ENCODE measurements around the gene G6PC3. TPM values are rescaled to one million over a fixed set of nuclear protein-coding genes. Genes with fewer than 3 reads are reported as not detected.

Gene G6PC3
- polyA plus RNA-seq, 2 of the 4 experiments (the other 2 are of a cell fraction): 104 to 130 TPM

DNA sequence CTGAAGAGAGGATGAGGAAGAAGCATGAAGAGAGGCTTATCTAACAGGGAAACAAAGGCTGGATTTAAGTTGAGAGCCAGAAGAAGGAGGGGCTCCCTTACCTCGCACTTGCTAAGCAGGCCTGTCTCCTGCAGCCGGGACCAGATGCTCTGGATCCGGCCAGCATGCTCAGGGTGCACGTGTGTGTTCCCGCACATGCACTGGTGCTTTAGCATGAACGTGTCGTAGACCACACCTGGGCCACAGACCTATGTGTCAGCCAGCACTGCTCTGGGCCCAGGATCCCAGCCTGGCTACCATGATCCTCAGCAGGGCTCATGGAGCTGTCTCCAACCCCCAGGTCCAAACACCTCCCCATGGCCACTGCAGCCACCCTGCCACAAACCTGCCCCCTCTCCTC lies 14.4 kb downstream of the G6PC3 start:
- no peak for ATAC-seq
- CTCF ChIA-PET: interaction anchor here (0.8 to 39.6 kb wide), 17 partner anchors 13 to 554 kb away, joined by 3 to 1202 read pairs (median 9); partner anchors contain the start of genes ASB16, G6PC3 and HDAC5
- H3K4me3 ChIP-seq: no peak overlapping the region
- no peak for DNase-seq (ENCODE audit: low read depth in 1 of 2, low spot score in 1 of 2)
- POLR2A ChIA-PET: interaction anchor here (0.6 to 1.8 kb wide), 3 partner anchors 18 to 961 kb away, joined by 3 to 4 read pairs (median 3); partner anchors contain the start of gene LSM12
- peaks cover 32% of the 10 kb centered on the region for H3K4me1 ChIP-seq
- H3K4me2 ChIP-seq: no peak overlapping the region
- 87% methylated on average over 7 of the region's 7 CpGs for WGBS (ENCODE audit: missing lambda C conversion rate)
- no peak for TF ChIP-seq CEBPB (IDR thresholded peaks at IDR 0.05)
- TF ChIP-seq, protein P1, sequence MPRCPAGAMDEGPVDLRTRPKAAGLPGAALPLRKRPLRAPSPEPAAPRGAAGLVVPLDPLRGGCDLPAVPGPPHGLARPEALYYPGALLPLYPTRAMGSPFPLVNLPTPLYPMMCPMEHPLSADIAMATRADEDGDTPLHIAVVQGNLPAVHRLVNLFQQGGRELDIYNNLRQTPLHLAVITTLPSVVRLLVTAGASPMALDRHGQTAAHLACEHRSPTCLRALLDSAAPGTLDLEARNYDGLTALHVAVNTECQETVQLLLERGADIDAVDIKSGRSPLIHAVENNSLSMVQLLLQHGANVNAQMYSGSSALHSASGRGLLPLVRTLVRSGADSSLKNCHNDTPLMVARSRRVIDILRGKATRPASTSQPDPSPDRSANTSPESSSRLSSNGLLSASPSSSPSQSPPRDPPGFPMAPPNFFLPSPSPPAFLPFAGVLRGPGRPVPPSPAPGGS (IDR thresholded peaks at IDR 0.05): no peak
- no peak for TF ChIP-seq CHD4 (IDR thresholded peaks at IDR 0.05; ENCODE audit: borderline replicate concordance)
- TF ChIP-seq ZC3H11A (IDR thresholded peaks at IDR 0.05): no peak
- TF ChIP-seq JUN (IDR thresholded peaks at IDR 0.05): no peak
- no peaks in the 10 kb centered on the region for H3K9me3 ChIP-seq
- H3K27ac ChIP-seq: peak overlapping the region in 1 of 2 experiments; percentile 6; a peak in 2 of 6 replicates
- no peak for FAIRE-seq

DNA sequence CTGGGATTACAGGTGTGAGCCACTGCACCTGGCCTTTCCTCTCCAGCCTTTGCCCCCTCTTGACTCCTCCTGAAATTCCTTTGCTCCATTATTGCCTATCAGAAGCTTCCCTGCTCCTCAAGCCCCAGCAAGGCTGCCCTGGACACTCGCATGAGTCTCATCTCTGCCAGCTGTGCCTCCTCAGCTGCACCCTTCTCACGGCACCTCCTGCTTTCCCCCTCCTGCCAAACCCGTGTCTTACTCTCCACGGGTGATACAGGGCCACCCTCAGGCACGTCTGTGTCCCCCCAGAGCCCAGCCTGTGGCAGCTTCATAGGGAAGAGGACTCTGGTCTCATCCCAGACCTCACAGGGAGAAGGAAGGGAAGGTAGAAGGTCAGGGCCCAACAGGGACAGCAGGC lies 15.4 kb downstream of the G6PC3 start:
- DNase-seq (ENCODE audit: low read depth in 1 of 2, low spot score in 1 of 2): no peak
- POLR2A ChIA-PET: interaction anchor here (0.6 to 2.4 kb wide), 2 partner anchors 23 to 38 kb away, joined by 3 to 10 read pairs; partner anchors contain the start of gene HDAC5
- Histone ChIP-seq H3K4me2 (peak overlapping the region; percentile 72), H3K4me3 (no peak overlapping the region), H3K27ac (peak overlapping the region; percentile 84 to 89), H3K4me1 (peaks cover 32% of the 10 kb centered on the region), H3K9me3 (no peaks in the 10 kb centered on the region)
- 69% methylated on average over 5 of the region's 5 CpGs for WGBS (ENCODE audit: missing lambda C conversion rate)
- ATAC-seq: peak; percentile 5 to 11; a peak in 2 of 6 replicates
- CTCF ChIA-PET: interaction anchor here (0.6 to 39.6 kb wide), 10 partner anchors 8 to 266 kb away, joined by 3 to 1202 read pairs (median 5); partner anchors contain the start of genes ASB16, G6PC3 and HDAC5
- no peak for FAIRE-seq
- no peak for TF ChIP-seq EP300 (IDR thresholded peaks at IDR 0.05)
- TF ChIP-seq RNF2 (IDR thresholded peaks at IDR 0.05; ENCODE audit: borderline replicate concordance, low read depth): no peak
- TF ChIP-seq HEYL (CRISPR knock-in tag; IDR thresholded peaks at IDR 0.05): no peak
- TF ChIP-seq EHF (CRISPR knock-in tag; IDR thresholded peaks at IDR 0.05): no peak
- TF ChIP-seq, protein P2, sequence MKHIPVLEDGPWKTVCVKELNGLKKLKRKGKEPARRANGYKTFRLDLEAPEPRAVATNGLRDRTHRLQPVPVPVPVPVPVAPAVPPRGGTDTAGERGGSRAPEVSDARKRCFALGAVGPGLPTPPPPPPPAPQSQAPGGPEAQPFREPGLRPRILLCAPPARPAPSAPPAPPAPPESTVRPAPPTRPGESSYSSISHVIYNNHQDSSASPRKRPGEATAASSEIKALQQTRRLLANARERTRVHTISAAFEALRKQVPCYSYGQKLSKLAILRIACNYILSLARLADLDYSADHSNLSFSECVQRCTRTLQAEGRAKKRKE (CRISPR knock-in tag; IDR thresholded peaks at IDR 0.05; ENCODE audit: low read depth): no peak
- no peak for TF ChIP-seq TFCP2L1 (CRISPR knock-in tag; IDR thresholded peaks at IDR 0.05)
- TF ChIP-seq POLR2AphosphoS2 (conservative IDR thresholded peaks at IDR 0.05; ENCODE audit: low read length): no peak
- TF ChIP-seq PHF8 (IDR thresholded peaks at IDR 0.05; ENCODE audit: borderline replicate concordance, low read depth): no peak

DNA sequence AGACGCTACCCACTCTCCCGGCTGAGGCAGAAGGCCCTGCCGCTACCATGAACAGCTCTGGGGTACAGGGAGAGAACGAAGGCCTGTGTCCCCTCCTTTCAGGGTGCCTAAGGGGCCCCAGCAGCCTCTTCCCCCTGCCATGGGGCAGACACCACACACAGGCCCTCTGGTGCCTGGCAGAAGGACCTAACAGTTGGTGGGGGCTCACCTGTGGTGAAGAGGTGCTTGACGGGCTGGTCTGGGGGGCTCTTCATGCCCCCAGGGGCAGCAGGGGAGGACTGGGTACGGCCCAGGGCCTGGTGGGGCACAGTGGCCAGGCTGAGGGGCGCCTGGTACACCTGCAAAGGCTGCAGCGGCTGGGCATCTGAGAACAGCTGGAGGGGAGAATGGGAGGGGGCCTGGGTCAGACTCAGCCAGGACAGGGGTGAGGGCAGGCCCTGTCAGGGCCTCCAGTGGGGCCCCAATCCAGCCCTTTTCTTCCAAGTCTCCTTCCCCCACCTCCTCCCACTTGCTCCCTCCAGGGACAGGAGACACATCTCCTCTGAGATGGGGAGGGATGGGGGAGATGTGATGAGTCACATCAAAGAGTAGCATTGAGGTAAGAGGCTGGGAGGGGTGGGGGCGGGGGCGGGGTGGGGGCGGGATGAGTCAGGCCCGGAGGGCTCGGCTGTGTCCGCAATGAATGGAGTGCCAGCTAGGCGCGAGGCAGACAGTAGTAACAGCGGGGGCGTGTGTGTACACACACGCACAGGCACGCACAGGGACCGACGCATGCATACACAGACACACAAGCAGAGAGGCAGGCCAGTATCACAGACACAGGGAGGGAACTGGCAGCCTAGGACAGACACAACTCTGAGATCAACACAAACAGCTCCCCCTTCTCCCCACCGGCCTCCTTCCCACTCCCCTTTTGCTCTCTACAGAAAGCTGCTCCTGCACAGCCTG lies 16.1 kb downstream of the G6PC3 start:
- TF ChIP-seq FOXS1 (CRISPR knock-in tag; IDR thresholded peaks at IDR 0.05): no peak
- TF ChIP-seq MAZ (IDR thresholded peaks at IDR 0.05; ENCODE audit: borderline replicate concordance, low read depth, low read length): 0 out of 2 replicates have a peak, but pooled peaks have one; percentile 43
- peak in 1 of 2 experiments; percentile 42; a peak in 1 of 5 replicates for TF ChIP-seq EP300 (IDR thresholded peaks at IDR 0.05)
- TF ChIP-seq, protein P3, sequence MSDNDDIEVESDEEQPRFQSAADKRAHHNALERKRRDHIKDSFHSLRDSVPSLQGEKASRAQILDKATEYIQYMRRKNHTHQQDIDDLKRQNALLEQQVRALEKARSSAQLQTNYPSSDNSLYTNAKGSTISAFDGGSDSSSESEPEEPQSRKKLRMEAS (IDR thresholded peaks at IDR 0.05): peak; percentile 61; the same call in 1 of the 2 replicates
- TF ChIP-seq JUN (IDR thresholded peaks at IDR 0.05): peak; percentile 11 to 74; a peak in 3 of 5 replicates
- TF ChIP-seq CBX8 (IDR thresholded peaks at IDR 0.05): no peak
- TF ChIP-seq MYC (IDR thresholded peaks at IDR 0.05; ENCODE audit: borderline replicate concordance, low read length): 0 out of 2 replicates have a peak, but pooled peaks have one; percentile 64
- TF ChIP-seq BHLHE40 (IDR thresholded peaks at IDR 0.05; ENCODE audit: low read depth, low read length): peak; percentile 71; the same call in 1 of the 2 replicates
- TF ChIP-seq TP53 (CRISPR knock-in tag; IDR thresholded peaks at IDR 0.05): no peak
- no peak for TF ChIP-seq HOXB13 (CRISPR knock-in tag; IDR thresholded peaks at IDR 0.05; ENCODE audit: low read depth)
- TF ChIP-seq JUNB (IDR thresholded peaks at IDR 0.05): peak; percentile 50
- TF ChIP-seq SMC3 (IDR thresholded peaks at IDR 0.05): peak; percentile 32; the same call in 1 of the 3 replicates
- TF ChIP-seq FOSL2 (IDR thresholded peaks at IDR 0.05): peak; percentile 77
- TF ChIP-seq FOSL2 (CRISPR knock-in tag; IDR thresholded peaks at IDR 0.05): peak; percentile 73
- TF ChIP-seq, protein P4, sequence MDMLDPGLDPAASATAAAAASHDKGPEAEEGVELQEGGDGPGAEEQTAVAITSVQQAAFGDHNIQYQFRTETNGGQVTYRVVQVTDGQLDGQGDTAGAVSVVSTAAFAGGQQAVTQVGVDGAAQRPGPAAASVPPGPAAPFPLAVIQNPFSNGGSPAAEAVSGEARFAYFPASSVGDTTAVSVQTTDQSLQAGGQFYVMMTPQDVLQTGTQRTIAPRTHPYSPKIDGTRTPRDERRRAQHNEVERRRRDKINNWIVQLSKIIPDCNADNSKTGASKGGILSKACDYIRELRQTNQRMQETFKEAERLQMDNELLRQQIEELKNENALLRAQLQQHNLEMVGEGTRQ (IDR thresholded peaks at IDR 0.05): no peak
- peak in 1 of 2 experiments; percentile 49; a peak in 3 of 5 replicates for TF ChIP-seq RAD21 (conservative IDR thresholded peaks at IDR 0.05 in 1 of 2, IDR thresholded peaks at IDR 0.05 in 1 of 2)
- ChIA-PET POLR2A (interaction anchor here (1.2 to 2.4 kb wide), 5 partner anchors 8 to 37 kb away, joined by 4 to 10 read pairs (median 4); partner anchors contain the start of gene HDAC5), CTCF (interaction anchor here (0.6 to 39.6 kb wide), 12 partner anchors 9 to 265 kb away, joined by 3 to 1202 read pairs (median 4); partner anchors contain the start of genes ASB16, G6PC3 and HDAC5)
- ATAC-seq (peak; percentile 65 to 76), DNase-seq (ENCODE audit: low read depth in 1 of 2, low spot score in 1 of 2) (peak; percentile 87 to 96), FAIRE-seq (no peak)
- peak overlapping the region; percentile 84 to 89 for H3K27ac ChIP-seq
- H3K4me1 ChIP-seq: peaks cover 32% of the 10 kb centered on the region
- H3K9me3 ChIP-seq: no peaks in the 10 kb centered on the region
- H3K4me2 ChIP-seq: peak overlapping the region; percentile 72
- WGBS (ENCODE audit: missing lambda C conversion rate): 24% methylated on average over 17 of the region's 23 CpGs
- peak overlapping the region; percentile 0; the same call in 1 of the 3 replicates for H3K4me3 ChIP-seq

All from A549 (cell line).